ENCODE measurements around the gene EXD3. TPM values are rescaled to one million over a fixed set of nuclear protein-coding genes. Genes with fewer than 3 reads are reported as not detected.

Gene EXD3
- polyA plus RNA-seq, 3 donors = 8.7 to 9.2 (median 8.9) TPM

DNA sequence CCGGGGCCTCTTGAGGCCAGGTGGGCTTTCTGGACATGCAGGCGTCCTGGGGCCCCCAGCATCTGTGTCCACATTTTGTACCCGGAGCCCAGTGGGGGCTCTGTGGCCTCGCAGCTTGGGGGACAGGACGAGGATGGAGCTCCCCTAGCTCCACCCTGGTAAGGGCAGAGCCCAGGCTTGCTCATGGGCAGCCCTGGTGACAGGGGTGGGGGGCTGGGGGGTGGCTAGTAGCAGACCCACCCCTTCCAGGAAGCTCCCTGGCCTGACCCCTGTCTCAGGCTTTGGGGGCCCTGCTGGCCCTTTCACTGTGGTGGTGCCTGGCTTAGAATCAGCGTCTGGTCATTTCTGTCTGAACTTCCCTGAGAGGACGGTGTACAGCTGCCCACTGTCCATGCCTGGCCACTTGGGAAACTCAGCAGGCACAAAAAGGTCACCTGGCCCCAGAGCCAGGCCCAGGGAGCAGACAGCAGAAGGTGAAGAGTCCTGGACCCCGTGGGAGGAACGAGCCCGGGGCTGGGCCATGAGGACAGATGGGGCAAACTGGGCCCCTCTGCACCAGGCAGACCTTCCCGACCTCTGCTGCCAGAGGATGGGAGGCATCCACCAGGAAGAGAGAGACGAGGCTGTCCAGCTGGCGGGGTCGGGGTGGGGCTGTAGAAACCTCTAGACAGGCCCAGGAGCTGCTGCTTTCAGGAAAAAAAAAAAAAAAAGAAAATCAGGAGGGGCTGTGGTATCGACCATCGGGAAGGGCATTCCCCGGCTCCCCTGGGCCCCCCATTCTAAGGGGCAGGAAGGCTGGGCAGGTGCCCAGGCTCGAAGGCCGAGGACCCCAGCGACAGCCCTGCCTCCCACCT, 52.8 kb downstream of the EXD3 start:
- DNase-seq (ENCODE audit: low read depth in 3 of 3, low spot score in 2 of 3) = no peak

DNA sequence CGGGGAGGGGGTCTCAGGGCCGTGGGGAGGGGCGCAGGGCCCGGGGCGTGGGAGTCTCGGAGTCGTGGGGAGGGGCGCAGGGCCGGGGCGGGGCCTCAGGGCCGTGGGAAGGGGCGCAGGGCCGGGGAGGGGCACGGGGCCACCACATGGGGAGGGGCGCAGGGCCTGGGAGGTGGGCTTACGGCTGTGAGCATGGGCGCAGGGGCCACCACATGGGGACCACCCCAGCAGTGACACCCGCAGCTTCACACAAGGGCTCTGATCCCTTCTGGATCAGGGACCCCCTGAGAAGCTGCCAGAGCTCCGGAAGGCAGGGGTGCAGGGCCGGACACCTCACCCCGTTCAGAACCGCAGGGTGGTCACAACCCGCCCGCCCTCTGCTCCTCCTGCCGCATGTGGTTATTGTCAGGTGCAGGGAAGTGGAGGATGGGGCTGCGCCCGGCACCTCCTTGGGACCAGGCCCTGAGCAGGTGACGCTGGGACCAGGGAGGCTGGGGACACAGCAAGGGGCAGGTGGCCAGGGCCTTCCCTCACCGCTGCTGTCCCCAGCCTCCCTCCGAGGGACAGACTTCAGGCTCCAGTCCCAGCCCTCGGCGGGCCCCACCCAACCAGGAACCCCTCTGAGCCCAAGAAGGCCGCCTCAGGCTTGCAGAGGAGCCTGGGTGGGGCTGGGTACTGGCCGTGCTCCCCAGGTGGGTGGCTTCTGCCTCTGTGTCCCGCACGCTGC, 53.7 kb downstream of the EXD3 start:
- DNase-seq (ENCODE audit: low read depth in 3 of 3, low spot score in 2 of 3) = no peak

DNA sequence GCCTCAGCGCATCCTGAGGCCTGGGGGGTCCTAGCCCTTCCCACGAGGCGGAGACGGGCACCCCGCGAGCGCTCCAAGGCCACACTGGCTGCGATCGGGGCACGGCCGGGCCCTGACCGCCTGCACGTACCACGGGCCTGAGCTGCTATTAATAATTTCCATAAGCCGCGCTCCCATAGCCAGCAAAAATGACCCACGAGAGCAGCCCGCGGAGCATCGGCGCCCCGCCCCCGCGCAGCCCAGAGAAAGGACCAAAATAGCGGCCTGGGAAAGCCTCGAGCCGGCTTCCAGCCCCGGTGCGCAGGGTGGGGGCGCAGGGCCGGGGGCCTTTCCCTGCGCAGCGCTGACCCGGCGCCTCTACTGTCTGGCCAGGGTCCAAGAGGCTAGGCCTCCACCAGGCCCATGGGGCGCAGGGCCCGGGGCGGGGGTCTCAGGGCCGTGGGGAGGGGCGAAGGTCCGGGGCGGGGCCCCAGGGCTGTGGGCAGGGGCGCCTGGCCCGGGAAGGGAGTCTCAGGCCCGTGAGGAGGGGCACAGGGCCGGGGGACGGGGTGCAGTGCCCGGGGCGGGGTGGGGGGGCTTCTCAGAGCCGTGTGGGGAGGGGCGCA, 54.4 kb downstream of the EXD3 start:
- DNase-seq (ENCODE audit: low read depth in 3 of 3, low spot score in 2 of 3) = no peak

GRCh38 chr9:137367506-137368430, 55.2 kb downstream of the EXD3 start:
- no peak for DNase-seq (ENCODE audit: low read depth in 3 of 3, low spot score in 2 of 3)

DNA sequence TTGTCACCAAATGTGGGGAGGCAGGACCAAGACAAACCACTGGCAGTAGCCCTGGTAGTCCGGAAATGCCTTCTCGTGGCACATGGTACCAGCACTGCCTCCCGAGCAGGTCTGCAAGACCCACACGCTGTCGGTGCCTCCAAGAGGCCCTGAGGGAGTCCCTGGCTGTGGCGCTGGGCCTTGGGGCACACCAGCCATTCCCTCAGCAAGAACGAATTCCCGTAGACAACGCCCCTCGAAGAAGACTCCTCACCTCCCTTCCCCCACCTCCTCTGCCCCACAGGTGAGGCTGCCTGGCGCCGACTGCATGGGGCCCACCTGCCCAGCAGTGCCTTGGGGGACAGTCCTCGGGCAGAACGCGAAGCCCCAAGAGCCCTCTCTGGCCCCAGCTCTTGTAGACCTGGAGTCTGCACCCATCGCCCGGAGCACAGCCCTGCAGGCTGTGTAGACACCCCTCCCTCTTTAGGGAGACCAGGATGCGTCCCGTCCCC, 56.0 kb downstream of the EXD3 start:
- DNase-seq (ENCODE audit: low read depth in 3 of 3, low spot score in 2 of 3) = no peak

GRCh38 chr9:137366445-137366810, 56.5 kb downstream of the EXD3 start:
- no peak for DNase-seq (ENCODE audit: low read depth in 3 of 3, low spot score in 2 of 3)

DNA sequence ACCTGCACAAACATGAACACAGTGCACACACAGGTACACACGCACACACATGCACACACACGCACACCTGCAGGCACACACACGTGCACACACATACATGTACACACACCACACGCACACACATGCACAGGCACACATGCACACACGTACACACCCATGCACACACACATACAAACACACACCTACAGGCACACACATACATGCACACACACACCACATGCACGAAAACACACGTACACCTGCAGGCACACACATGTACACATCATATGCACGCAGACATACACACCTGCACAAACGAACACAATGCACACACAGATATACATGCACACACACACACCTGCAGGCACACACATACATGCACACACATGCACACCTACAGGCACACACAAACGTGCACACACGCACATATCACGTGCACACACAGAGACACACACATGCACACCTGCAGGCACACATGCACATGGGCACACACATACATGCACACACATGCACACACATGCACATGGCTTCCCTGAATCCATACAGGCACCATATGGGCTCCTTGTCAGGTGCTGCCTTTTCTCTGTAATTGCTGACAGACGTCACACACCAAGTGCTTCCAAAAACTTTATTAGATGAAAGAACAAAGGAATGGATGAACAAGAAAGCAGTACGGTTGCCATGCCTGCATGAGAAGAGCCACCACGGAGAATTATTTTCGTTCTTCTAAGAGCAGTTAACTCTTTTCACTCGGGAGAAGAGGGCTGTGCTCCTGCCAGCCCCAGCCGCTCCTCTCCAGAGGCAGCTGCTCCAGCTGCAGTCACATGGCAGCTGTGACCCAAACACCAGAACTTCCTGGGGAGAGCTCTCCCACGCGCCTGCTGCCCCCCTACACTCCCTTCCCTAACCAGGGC, 57.2 kb downstream of the EXD3 start:
- DNase-seq (ENCODE audit: low read depth in 3 of 3, low spot score in 2 of 3) = no peak

DNA sequence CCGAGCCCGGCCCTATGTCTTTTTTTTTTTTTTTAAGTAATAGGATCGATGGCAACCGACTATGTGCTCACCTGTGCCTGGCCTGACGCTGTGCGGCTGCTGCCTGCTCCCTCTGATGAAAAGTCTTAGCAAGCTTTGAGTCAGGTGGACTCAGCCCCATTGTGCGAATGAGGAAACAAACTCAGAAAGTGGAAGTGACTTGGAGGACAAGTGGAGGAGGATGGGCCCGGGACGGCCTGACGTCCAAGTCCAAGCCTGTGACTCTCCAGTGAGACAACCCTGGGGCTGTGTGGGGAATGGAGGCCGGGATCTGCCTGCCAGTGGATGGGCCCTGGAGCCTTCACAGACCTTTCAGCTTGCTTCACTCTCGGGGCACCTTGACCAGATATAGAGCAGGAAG, 57.9 kb downstream of the EXD3 start:
- DNase-seq (ENCODE audit: low read depth in 3 of 3, low spot score in 2 of 3) = no peak

- no peak for DNase-seq (ENCODE audit: low read depth in 3 of 3, low spot score in 2 of 3)
Observed at GRCh38 chr9:137359850-137360249, 63.1 kb downstream of the EXD3 start.

DNA sequence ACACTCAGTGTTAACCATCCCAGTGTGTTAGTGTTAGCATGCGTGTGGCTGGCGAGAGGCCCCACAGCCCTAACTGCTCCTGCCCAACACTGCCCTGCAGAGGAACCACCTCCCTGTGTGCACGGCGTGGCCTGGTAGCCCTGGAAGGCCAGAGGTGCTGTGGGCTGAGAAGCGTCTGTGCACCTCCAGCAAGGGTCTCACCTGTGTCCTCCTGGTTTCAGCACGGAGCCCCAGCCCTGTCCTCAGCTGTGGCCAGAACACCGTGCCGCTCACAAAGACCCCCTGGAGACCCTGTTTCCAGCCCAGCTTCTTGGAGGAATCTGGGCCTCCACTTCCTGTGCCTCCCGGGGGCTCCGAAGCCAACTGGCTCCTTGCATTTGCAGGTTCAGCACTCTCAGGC, 64.8 kb downstream of the EXD3 start:
- no peak for DNase-seq (ENCODE audit: low read depth in 3 of 3, low spot score in 2 of 3)

DNA sequence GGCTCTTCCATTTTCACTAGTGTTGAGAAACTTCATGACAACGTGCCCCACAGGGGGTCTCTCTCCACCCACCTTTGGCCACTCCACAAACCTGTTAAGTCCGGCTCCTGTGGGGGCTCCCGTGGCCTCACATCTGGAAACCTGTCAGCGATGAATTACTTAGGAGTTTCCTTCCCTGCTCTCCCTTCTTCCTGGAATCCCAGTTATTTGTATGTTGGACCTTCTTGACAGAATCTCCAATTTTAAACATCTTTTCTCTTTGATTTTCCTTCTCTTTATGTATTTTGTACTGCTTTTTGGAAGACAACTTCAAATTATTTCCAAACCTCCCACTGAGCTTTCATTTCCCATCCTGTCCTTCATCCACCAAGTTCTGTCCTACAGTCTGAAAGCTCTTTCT, 65.8 kb downstream of the EXD3 start:
- DNase-seq (ENCODE audit: low read depth in 3 of 3, low spot score in 2 of 3) = no peak

GRCh38 chr9:137355761-137356365, 67.1 kb downstream of the EXD3 start:
- no peak for DNase-seq (ENCODE audit: low read depth in 3 of 3, low spot score in 2 of 3)

DNA sequence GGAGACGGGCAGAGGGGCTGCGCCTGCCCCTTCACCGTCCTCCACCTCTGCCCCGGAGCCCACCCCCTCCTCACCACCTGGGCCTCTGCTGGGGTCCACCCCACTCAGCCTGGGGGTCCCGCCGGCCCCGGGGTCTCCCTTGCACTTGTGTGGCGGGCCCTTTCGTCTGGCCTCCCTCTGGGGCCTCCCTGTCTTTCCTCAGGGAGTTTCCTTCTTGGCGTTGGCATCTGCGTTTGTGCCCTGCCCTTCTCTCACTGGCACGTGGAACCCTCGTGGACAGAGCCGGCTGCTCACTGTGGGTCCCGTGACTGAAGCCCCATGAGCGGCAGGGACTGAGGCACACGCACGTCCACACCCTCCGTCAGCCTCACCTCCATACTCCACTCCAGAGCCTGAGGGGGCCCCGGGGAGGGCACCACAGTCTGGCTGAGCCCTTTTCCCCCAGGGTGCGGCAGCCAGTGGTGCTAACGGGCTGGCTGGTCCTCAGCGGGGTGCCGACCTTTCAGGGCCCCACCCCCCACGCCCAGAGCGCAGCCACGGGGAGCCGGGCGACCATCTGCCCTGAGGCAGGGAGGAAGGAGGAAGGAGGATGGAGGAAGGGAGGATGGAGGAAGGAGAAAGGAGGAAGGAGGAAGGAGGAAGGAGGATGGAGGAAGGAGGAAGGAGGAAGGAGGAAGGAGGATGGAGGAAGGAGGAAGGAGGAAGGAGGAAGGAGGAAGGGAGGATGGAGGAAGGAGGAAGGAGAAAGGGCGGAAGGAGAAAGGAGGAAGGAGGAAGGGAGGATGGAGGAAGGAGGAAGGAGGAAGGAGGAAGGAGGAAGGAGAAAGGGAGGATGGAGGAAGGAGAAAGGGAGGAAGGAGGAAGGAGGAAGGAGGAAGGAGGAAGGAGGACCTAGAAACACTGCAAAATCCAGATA, 67.9 kb downstream of the EXD3 start:
- no peak for DNase-seq (ENCODE audit: low read depth in 3 of 3, low spot score in 2 of 3)

- DNase-seq (ENCODE audit: low read depth in 3 of 3, low spot score in 2 of 3) = no peak
Observed at GRCh38 chr9:137354153-137354844, 68.7 kb downstream of the EXD3 start.

GRCh38 chr9:137353223-137354152, 69.5 kb downstream of the EXD3 start:
- no peak for DNase-seq (ENCODE audit: low read depth in 3 of 3, low spot score in 2 of 3)

DNA sequence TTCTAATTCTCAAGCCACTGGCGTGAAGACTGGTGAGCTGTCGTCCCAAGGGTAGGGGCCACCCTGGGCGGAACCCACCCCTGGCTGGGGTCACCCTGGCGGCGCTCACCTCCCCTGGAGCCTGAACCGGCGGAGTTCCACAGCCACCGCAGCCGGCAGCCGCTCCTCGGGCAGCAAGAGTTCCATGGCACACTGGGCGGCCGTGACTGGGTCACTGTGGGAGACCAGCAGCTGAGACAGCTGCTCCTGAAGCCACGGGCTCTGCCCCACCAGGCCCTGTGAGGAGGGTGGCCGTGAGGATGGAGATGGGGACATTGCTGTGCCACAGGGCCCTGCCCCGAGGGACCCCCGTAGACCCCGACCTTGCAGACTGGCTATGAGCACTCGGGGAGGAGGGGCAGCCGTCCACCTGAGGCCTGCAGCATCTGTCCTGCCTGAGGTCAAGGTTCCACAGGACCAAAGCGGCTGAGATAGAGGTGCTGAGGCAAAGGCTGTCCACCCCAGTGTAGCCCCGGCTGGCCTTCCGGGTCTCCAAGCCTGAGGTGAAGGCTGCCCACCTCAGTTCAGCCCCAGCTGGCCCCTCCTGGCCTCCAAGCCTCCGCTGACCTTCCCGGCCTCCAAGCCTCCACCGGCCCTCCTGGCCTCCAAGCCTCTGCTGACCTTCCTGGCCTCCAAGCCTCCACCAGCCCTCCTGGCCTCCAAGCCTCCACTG, 70.3 kb downstream of the EXD3 start:
- no peak for DNase-seq (ENCODE audit: low read depth in 3 of 3, low spot score in 2 of 3)

Measured in right renal cortex interstitium (tissue), 3 donors.